HCT116 (cell line): ENCODE data around the gene SLC12A5. TPM values are rescaled to one million over a fixed set of nuclear protein-coding genes. Genes with fewer than 3 reads are reported as not detected.

Experiments
- ATAC-seq: fragments of 200-7000 bp; cut with Tn5 transposase; 2 replicates; pipeline ENCODE4 v1.9.1; 2020; ENCODE audit warnings: mild to moderate bottlenecking, moderate library complexity
- BruUV-seq: library from RNA; stranded (reverse); fragments of 400-500 nt; replicated peaks from 2 replicates; lab custom pipeline; 2021; lab: Mats Ljungman, UMichigan
- CTCF ChIA-PET: fragments of 300-600 bp; sonication (Branson Sonifier 250); formaldehyde crosslinking; loops from one replicate; lab custom pipeline; 2021; ENCODE audit warnings: antibody characterized with exemption; lab: Charles Lee
- POLR2A ChIA-PET: fragments of 300-600, 350-600 bp; sonication (Branson Sonifier 250); formaldehyde crosslinking; loops from one replicate; lab custom pipeline; 2021; ENCODE audit warnings: antibody characterized with exemption; lab: Charles Lee
- RAD21 ChIA-PET, 2 experiments: fragments of 300-600 bp; sonication (Branson Sonifier 250); formaldehyde crosslinking; loops; one replicate each; lab custom pipeline; 2023; ENCODE audit warnings: low total read pairs in 2 of 2; ENCODE audit not compliant: uncharacterized antibody in 2 of 2, unreplicated experiment in 2 of 2, low non-redundant PET in 1 of 2; lab: Charles Lee
- DNase-seq: peaks from one replicate; pipeline ENCODE4 v3.0.0-alpha.2; 2010; ENCODE audit warnings: low read depth, low spot score
- H2AFZ ChIP-seq: fragments of 200-600 bp; shearing (Covaris generic), sonication (generic); 2 replicates; pipeline ENCODE4 v1.6.1; 2017; ENCODE audit warnings: low read depth, mixed run types, mixed read lengths, antibody characterized with exemption, low read length; ENCODE audit not compliant: poor library complexity, severe bottlenecking
- H3K27ac ChIP-seq: 2 replicates; pipeline ENCODE4 v1.5.1; 2012; ENCODE audit warnings: low read depth, low read length
- H3K27me3 ChIP-seq: fragments of 200-600 bp; sonication (generic); 2 replicates; pipeline ENCODE4 v1.6.1; 2016; ENCODE audit warnings: mixed run types, low read length, mixed read lengths; ENCODE audit not compliant: insufficient read depth
- H3K36me3 ChIP-seq, 2 experiments: fragments of 200-500 bp in 1 of 2; fragments of 200-600 bp in 1 of 2; sonication (Bioruptor generic) in 1 of 2; sonication (generic) in 1 of 2; 2 replicates each; pipeline versions ENCODE4 v1.5.1 to v1.6.1; 2014 to 2016; ENCODE audit warnings: low read length in 2 of 2, inconsistent platforms in 1 of 2, mixed read lengths in 1 of 2, mixed run types in 1 of 2; ENCODE audit not compliant: insufficient read depth in 2 of 2, control insufficient read depth in 1 of 2
- H3K4me1 ChIP-seq, 2 experiments: fragments of 200-600 bp in 1 of 2; sonication (generic) in 1 of 2; 2 replicates each; pipeline versions ENCODE4 v1.5.1 to v1.6.1; 2012 to 2017; ENCODE audit warnings: low read length in 2 of 2, inconsistent platforms in 1 of 2, mild to moderate bottlenecking in 1 of 2, mixed read lengths in 1 of 2, mixed run types in 1 of 2, moderate library complexity in 1 of 2; ENCODE audit not compliant: insufficient read depth in 2 of 2, control insufficient read depth in 1 of 2
- H3K4me2 ChIP-seq: fragments of 200-600 bp; sonication (generic); 2 replicates; pipeline ENCODE4 v1.6.1; 2017; ENCODE audit warnings: mixed run types, low read length, mixed read lengths
- H3K4me3 ChIP-seq, 2 experiments: fragments of 200-600 bp in 1 of 2; sonication (generic) in 1 of 2; replicated peaks in 1 of 2; 2 replicates each; pipeline ENCODE4 v1.5.1; 2011 to 2016; ENCODE audit warnings: low read length in 2 of 2, control low read depth in 1 of 2, low read depth in 1 of 2, mild to moderate bottlenecking in 1 of 2, mixed read lengths in 1 of 2, mixed run types in 1 of 2
- H3K79me2 ChIP-seq: fragments of 200-600 bp; sonication (generic); 2 replicates; pipeline ENCODE4 v1.6.1; 2017; ENCODE audit warnings: mild to moderate bottlenecking, mixed run types, low read length, moderate library complexity, mixed read lengths; ENCODE audit not compliant: insufficient read depth
- H3K9ac ChIP-seq: fragments of 200-600 bp; sonication (generic); 2 replicates; pipeline ENCODE4 v1.6.1; 2016; ENCODE audit warnings: low read length, mixed read lengths
- H3K9me2 ChIP-seq: fragments of 200-600 bp; sonication (generic), shearing (Covaris generic); 2 replicates; pipeline ENCODE4 v1.6.1; 2017; ENCODE audit warnings: mixed run types, mild to moderate bottlenecking, moderate library complexity; ENCODE audit not compliant: insufficient read depth
- H3K9me3 ChIP-seq, 2 experiments: fragments of 200-500 bp in 1 of 2; fragments of 200-600 bp in 1 of 2; sonication (Bioruptor generic) in 1 of 2; sonication (generic) in 1 of 2; 2 replicates each; pipeline ENCODE4 v1.6.1; 2014 to 2017; ENCODE audit warnings: low read length in 2 of 2, mixed read lengths in 2 of 2, inconsistent platforms in 1 of 2, low read depth in 1 of 2, mild to moderate bottlenecking in 1 of 2, mixed run types in 1 of 2, moderate library complexity in 1 of 2; ENCODE audit not compliant: control insufficient read depth in 1 of 2, insufficient read depth in 1 of 2
- H4K20me1 ChIP-seq: fragments of 200-600 bp; sonication (generic), shearing (Covaris generic); 2 replicates; pipeline ENCODE4 v1.6.1; 2017; ENCODE audit warnings: mixed run types, mild to moderate bottlenecking, moderate library complexity; ENCODE audit not compliant: insufficient read depth
- EGR1 ChIP-seq: IDR thresholded peaks from 2 replicates; pipeline ENCODE4 v1.6.1; 2012; ENCODE audit warnings: low read depth
- EZH2 ChIP-seq: fragments of 200-600 bp; sonication (generic); IDR thresholded peaks from 2 replicates; pipeline ENCODE4 v1.6.1; 2017; ENCODE audit warnings: antibody characterized with exemption, mixed run types
- JUND ChIP-seq: IDR thresholded peaks from 2 replicates; pipeline ENCODE4 v1.6.1; 2012
- POLR2AphosphoS5 ChIP-seq: IDR thresholded peaks from 2 replicates; pipeline ENCODE4 v1.6.1; 2011; ENCODE audit warnings: mild to moderate bottlenecking, low read depth, low read length, moderate library complexity
- SIN3A ChIP-seq: IDR thresholded peaks from 2 replicates; pipeline ENCODE4 v1.6.1; 2012; ENCODE audit warnings: low read depth
- YY1 ChIP-seq: IDR thresholded peaks from 2 replicates; pipeline ENCODE4 v1.6.1; 2011; ENCODE audit warnings: low read length, low read depth, moderate library complexity, mild to moderate bottlenecking; ENCODE audit not compliant: insufficient replicate concordance; ENCODE audit errors: extremely low read depth
- ZNF274 ChIP-seq: fragments of 200-500 bp; sonication (Bioruptor generic); IDR thresholded peaks from 2 replicates; pipeline ENCODE4 v1.6.1; 2014; ENCODE audit warnings: mild to moderate bottlenecking, low read depth, low read length, inconsistent platforms
- intact Hi-C: fragments of 100-400 bp; cut with micrococcal nuclease; formaldehyde crosslinking; loops from 2 replicates; pipeline ENCODE4 v1.10.0; 2022
- total RNA-seq: library from RNA; stranded (reverse); gene quantifications from one replicate; pipeline ENCODE4 v1.2.1, GENCODE V29; 2021; ENCODE audit not compliant: unreplicated experiment
- TF ChIP-seq, protein P1 (sequence below): IDR thresholded peaks from 2 replicates; pipeline ENCODE4 v1.6.1; 2011; ENCODE audit warnings: mild to moderate bottlenecking, low read length, moderate library complexity; ENCODE audit not compliant: insufficient replicate concordance; ENCODE audit errors: extremely low read depth
- TF ChIP-seq, protein P2 (sequence below): IDR thresholded peaks from 2 replicates; pipeline ENCODE4 v1.6.1; 2012
- TF ChIP-seq, protein P3 (sequence below): IDR thresholded peaks from 2 replicates; pipeline ENCODE4 v1.6.1; 2012

SLC12A5 gene
- total RNA-seq, 1 experiment from 2014 or later, result 1.9 TPM

DNA sequence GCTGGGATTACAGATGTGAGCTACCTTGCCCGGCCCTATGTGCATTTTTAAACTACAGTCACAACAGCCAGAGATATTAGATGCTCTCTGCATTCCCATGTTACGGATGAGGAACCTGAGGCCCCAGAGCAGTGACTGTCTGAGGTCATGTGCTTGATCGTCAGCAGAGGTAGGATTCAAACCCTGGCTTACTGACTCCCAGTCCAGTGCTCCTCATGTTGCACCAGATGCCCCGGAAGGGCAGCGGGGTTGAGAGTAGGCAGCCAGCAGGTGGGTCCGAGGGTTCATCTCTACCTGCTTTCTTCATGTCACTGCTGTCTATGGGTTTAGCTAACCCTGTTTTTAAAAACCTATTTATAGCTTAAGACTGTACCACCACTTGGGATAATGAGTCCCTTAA, 47.8 kb upstream of the SLC12A5 start:
- H3K79me2 ChIP-seq, result no peaks in the 10 kb centered on the region
- H3K4me1 ChIP-seq, result peaks cover 0 to 6% of the 10 kb centered on the region in 2 experiments; a peak in 1 of 4 replicates
- no peak overlapping the region for H3K27ac ChIP-seq
- ChIA-PET RAD21 (no interaction called here), CTCF (no interaction called here), POLR2A (no interaction called here)
- no peaks in the 10 kb centered on the region for H3K36me3 ChIP-seq
- no peaks in the 10 kb centered on the region for H3K9me2 ChIP-seq
- no peak for DNase-seq
- no peak overlapping the region for H3K4me2 ChIP-seq
- no peaks in the 10 kb centered on the region for H4K20me1 ChIP-seq
- ATAC-seq, result no peak
- H3K4me3 ChIP-seq, result no peak overlapping the region
- H3K9ac ChIP-seq, result no peak overlapping the region
- intact Hi-C loops, result no loop called here
- H2AFZ ChIP-seq, result no peak overlapping the region
- no peaks in the 10 kb centered on the region for H3K27me3 ChIP-seq
- no TSS peak for BruUV-seq
- no peaks in the 10 kb centered on the region for H3K9me3 ChIP-seq
- TF ChIP-seq, protein P1, sequence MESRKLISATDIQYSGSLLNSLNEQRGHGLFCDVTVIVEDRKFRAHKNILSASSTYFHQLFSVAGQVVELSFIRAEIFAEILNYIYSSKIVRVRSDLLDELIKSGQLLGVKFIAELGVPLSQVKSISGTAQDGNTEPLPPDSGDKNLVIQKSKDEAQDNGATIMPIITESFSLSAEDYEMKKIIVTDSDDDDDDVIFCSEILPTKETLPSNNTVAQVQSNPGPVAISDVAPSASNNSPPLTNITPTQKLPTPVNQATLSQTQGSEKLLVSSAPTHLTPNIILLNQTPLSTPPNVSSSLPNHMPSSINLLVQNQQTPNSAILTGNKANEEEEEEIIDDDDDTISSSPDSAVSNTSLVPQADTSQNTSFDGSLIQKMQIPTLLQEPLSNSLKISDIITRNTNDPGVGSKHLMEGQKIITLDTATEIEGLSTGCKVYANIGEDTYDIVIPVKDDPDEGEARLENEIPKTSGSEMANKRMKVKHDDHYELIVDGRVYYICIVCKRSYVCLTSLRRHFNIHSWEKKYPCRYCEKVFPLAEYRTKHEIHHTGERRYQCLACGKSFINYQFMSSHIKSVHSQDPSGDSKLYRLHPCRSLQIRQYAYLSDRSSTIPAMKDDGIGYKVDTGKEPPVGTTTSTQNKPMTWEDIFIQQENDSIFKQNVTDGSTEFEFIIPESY, result no peak
- no peak for TF ChIP-seq ZNF274
- TF ChIP-seq, protein P2, sequence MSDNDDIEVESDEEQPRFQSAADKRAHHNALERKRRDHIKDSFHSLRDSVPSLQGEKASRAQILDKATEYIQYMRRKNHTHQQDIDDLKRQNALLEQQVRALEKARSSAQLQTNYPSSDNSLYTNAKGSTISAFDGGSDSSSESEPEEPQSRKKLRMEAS, result no peak
- TF ChIP-seq SIN3A, result no peak
- TF ChIP-seq POLR2AphosphoS5, result no peak
- TF ChIP-seq, protein P3, sequence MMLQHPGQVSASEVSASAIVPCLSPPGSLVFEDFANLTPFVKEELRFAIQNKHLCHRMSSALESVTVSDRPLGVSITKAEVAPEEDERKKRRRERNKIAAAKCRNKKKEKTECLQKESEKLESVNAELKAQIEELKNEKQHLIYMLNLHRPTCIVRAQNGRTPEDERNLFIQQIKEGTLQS, result no peak
- no peak for TF ChIP-seq YY1
- TF ChIP-seq JUND, result no peak
- TF ChIP-seq EGR1, result no peak
- no peak for TF ChIP-seq EZH2
